Stimulated activated effector memory CD8-positive, alpha-beta T cell treated with anti-CD3 and anti-CD28 coated beads, Interleukin-12 subunit alpha, Interleukin-12 subunit beta, amount 100 ng/mL, for 72 hours (primary cell): ENCODE results near the gene RABGAP1L.

ENCODE experiments used
- ATAC-seq: fragments of 150-1000 bp; cut with Tn5 transposase; 2 replicates; pipeline ENCODE4 v1.10.0; 2021
- DNase-seq, 2 donors: peaks; one replicate each; pipeline ENCODE4 v3.0.0; 2021 to 2022; ENCODE audit warnings: low spot score in 2 of 2
- H3K27ac Mint-ChIP-seq: one replicate; pipeline ENCODE4 v1.8.0; 2022; ENCODE audit warnings: mild to moderate bottlenecking, mixed read lengths
- H3K36me3 Mint-ChIP-seq: one replicate; pipeline ENCODE4 v1.8.0; 2022; ENCODE audit warnings: mild to moderate bottlenecking, mixed read lengths
- H3K4me1 Mint-ChIP-seq: one replicate; pipeline ENCODE4 v1.8.0; 2022; ENCODE audit warnings: mixed read lengths
- H3K4me3 Mint-ChIP-seq: one replicate; pipeline ENCODE4 v1.8.0; 2022; ENCODE audit warnings: mild to moderate bottlenecking, mixed read lengths
- H3K9me3 Mint-ChIP-seq: one replicate; pipeline ENCODE4 v1.8.0; 2022; ENCODE audit warnings: mixed read lengths

The RABGAP1L gene

GRCh38 chr1:174913225-174913903, 754.0 kb downstream of the RABGAP1L start:
- DNase-seq = no peak
- Mint-ChIP-seq H3K27ac (no peak overlapping the region), H3K9me3 (no peaks in the 10 kb centered on the region), H3K36me3 (no peaks in the 10 kb centered on the region), H3K4me3 (no peak overlapping the region), H3K4me1 (peaks cover 17% of the 10 kb centered on the region)
- peak; percentile 67 for ATAC-seq

GRCh38 chr1:174914991-174915390, 755.7 kb downstream of the RABGAP1L start:
- DNase-seq = no peak
- no peak overlapping the region for H3K27ac Mint-ChIP-seq
- ATAC-seq = no peak
- peaks cover 12% of the 10 kb centered on the region for H3K4me1 Mint-ChIP-seq
- no peak overlapping the region for H3K4me3 Mint-ChIP-seq
- no peaks in the 10 kb centered on the region for H3K36me3 Mint-ChIP-seq
- peaks cover 1% of the 10 kb centered on the region for H3K9me3 Mint-ChIP-seq

- H3K4me3 Mint-ChIP-seq = no peak overlapping the region
- H3K27ac Mint-ChIP-seq = no peak overlapping the region
- ATAC-seq (no peak), DNase-seq (no peak)
- no peaks in the 10 kb centered on the region for H3K36me3 Mint-ChIP-seq
- H3K4me1 Mint-ChIP-seq = peaks cover 11% of the 10 kb centered on the region
- H3K9me3 Mint-ChIP-seq = peaks cover 3% of the 10 kb centered on the region
These were observed 757.5 kb downstream of the RABGAP1L start for GRCh38 chr1:174916846-174917245.

- Mint-ChIP-seq H3K36me3 (peaks cover 7% of the 10 kb centered on the region), H3K27ac (peak overlapping the region; percentile 44), H3K9me3 (peaks cover 8% of the 10 kb centered on the region), H3K4me1 (peaks cover 6% of the 10 kb centered on the region), H3K4me3 (no peak overlapping the region)
- no peak for DNase-seq
- ATAC-seq = no peak
These were observed 760.8 kb downstream of the RABGAP1L start for GRCh38 chr1:174920093-174920492.

- no peak overlapping the region for H3K4me3 Mint-ChIP-seq
- no peak for ATAC-seq
- peaks cover 10% of the 10 kb centered on the region for H3K9me3 Mint-ChIP-seq
- DNase-seq = no peak
- peaks cover 9% of the 10 kb centered on the region for H3K36me3 Mint-ChIP-seq
- H3K4me1 Mint-ChIP-seq = peaks cover 6% of the 10 kb centered on the region
- no peak overlapping the region for H3K27ac Mint-ChIP-seq
These were observed 762.8 kb downstream of the RABGAP1L start for GRCh38 chr1:174922121-174922520.

GRCh38 chr1:174923820-174924219, 764.5 kb downstream of the RABGAP1L start:
- Mint-ChIP-seq H3K9me3 (peaks cover 10% of the 10 kb centered on the region), H3K27ac (no peak overlapping the region), H3K4me3 (no peak overlapping the region), H3K4me1 (peaks cover 6% of the 10 kb centered on the region), H3K36me3 (peaks cover 9% of the 10 kb centered on the region)
- ATAC-seq = peak; percentile 74
- no peak for DNase-seq

- Mint-ChIP-seq H3K9me3 (peaks cover 7% of the 10 kb centered on the region), H3K27ac (no peak overlapping the region), H3K4me1 (no peaks in the 10 kb centered on the region), H3K4me3 (no peak overlapping the region), H3K36me3 (peaks cover 9% of the 10 kb centered on the region)
- ATAC-seq = no peak
- no peak for DNase-seq
These were observed 769.2 kb downstream of the RABGAP1L start for GRCh38 chr1:174928541-174928940.

- no peak overlapping the region for H3K4me3 Mint-ChIP-seq
- no peaks in the 10 kb centered on the region for H3K9me3 Mint-ChIP-seq
- H3K27ac Mint-ChIP-seq = no peak overlapping the region
- H3K4me1 Mint-ChIP-seq = no peaks in the 10 kb centered on the region
- no peak for DNase-seq
- ATAC-seq = no peak
- H3K36me3 Mint-ChIP-seq = no peaks in the 10 kb centered on the region
These were observed 771.9 kb downstream of the RABGAP1L start for GRCh38 chr1:174931214-174931613.

- no peaks in the 10 kb centered on the region for H3K9me3 Mint-ChIP-seq
- ATAC-seq = no peak
- no peak overlapping the region for H3K4me3 Mint-ChIP-seq
These were observed 773.3 kb downstream of the RABGAP1L start for GRCh38 chr1:174932587-174932986.

GRCh38 chr1:174935961-174936727, 776.8 kb downstream of the RABGAP1L start:
- no peak overlapping the region for H3K4me3 Mint-ChIP-seq
- no peaks in the 10 kb centered on the region for H3K9me3 Mint-ChIP-seq
- peaks cover 6% of the 10 kb centered on the region for H3K36me3 Mint-ChIP-seq
- ATAC-seq (no peak), DNase-seq (no peak)
- peaks cover 9% of the 10 kb centered on the region for H3K4me1 Mint-ChIP-seq
- no peak overlapping the region for H3K27ac Mint-ChIP-seq

More at GRCh38 chr1:174932587-174932986, 773.3 kb downstream of the RABGAP1L start:
- no peak for DNase-seq
- no peaks in the 10 kb centered on the region for H3K36me3 Mint-ChIP-seq
- no peak overlapping the region for H3K27ac Mint-ChIP-seq
- H3K4me1 Mint-ChIP-seq = no peaks in the 10 kb centered on the region

- peak; percentile 37 for ATAC-seq
- Mint-ChIP-seq H3K4me3 (peak overlapping the region; percentile 14), H3K4me1 (peaks cover 9% of the 10 kb centered on the region), H3K36me3 (peaks cover 6% of the 10 kb centered on the region), H3K9me3 (no peaks in the 10 kb centered on the region), H3K27ac (peak overlapping the region; percentile 68)
- DNase-seq = no peak
These were observed 779.1 kb downstream of the RABGAP1L start for GRCh38 chr1:174938281-174939007.

- H3K27ac Mint-ChIP-seq = no peak overlapping the region
These were observed 780.6 kb downstream of the RABGAP1L start for GRCh38 chr1:174939775-174940545.

GRCh38 chr1:174940646-174941175, 781.4 kb downstream of the RABGAP1L start:
- no peaks in the 10 kb centered on the region for H3K9me3 Mint-ChIP-seq
- no peak overlapping the region for H3K27ac Mint-ChIP-seq
- ATAC-seq = no peak
- peaks cover 9% of the 10 kb centered on the region for H3K4me1 Mint-ChIP-seq
- no peak overlapping the region for H3K4me3 Mint-ChIP-seq
- no peak for DNase-seq
- peaks cover 6% of the 10 kb centered on the region for H3K36me3 Mint-ChIP-seq

More at GRCh38 chr1:174939775-174940545, 780.6 kb downstream of the RABGAP1L start:
- no peak for DNase-seq
- no peak for ATAC-seq
- Mint-ChIP-seq H3K9me3 (no peaks in the 10 kb centered on the region), H3K4me3 (no peak overlapping the region), H3K36me3 (peaks cover 6% of the 10 kb centered on the region), H3K4me1 (peaks cover 9% of the 10 kb centered on the region)

GRCh38 chr1:174942547-174943255, 783.4 kb downstream of the RABGAP1L start:
- Mint-ChIP-seq H3K4me1 (peaks cover 9% of the 10 kb centered on the region), H3K27ac (no peak overlapping the region), H3K4me3 (no peak overlapping the region), H3K36me3 (peaks cover 6% of the 10 kb centered on the region), H3K9me3 (no peaks in the 10 kb centered on the region)
- DNase-seq = no peak
- no peak for ATAC-seq
